HepG2 (cell line): ENCODE data around the gene PRM2. TPM values are rescaled to one million over a fixed set of nuclear protein-coding genes. Genes with fewer than 3 reads are reported as not detected.
A peak's percentile ranks its signal among the peaks of the same experiment; 100 is the strongest.

Experiments
- CENPT ChIP-seq: sonication (generic); formaldehyde crosslinking; IDR thresholded peaks from 2 replicates; pipeline ENCODE4 v1.8.0; 2022; ENCODE audit warnings: low read depth, mild to moderate bottlenecking, moderate library complexity, missing genetic modification reagents
- HNF4G ChIP-seq, 2 experiments: sonication (generic) in 1 of 2; formaldehyde crosslinking in 1 of 2; IDR thresholded peaks; 2 replicates each; pipeline versions ENCODE4 v1.4.0 to v1.6.1; 2011 to 2020; ENCODE audit warnings: borderline replicate concordance in 2 of 2, low read depth in 2 of 2, mild to moderate bottlenecking in 2 of 2, low read length in 1 of 2, missing genetic modification reagents in 1 of 2, moderate library complexity in 1 of 2
- ISL2 ChIP-seq: sonication (generic); formaldehyde crosslinking; IDR thresholded peaks from 2 replicates; pipeline ENCODE4 v1.5.0; 2020; ENCODE audit warnings: missing genetic modification reagents
- MAZ ChIP-seq, 2 experiments: sonication (generic) in 1 of 2; formaldehyde crosslinking in 1 of 2; IDR thresholded peaks; 2 replicates each; pipeline versions ENCODE4 v1.5.0 to v1.6.1; 2012 to 2020; ENCODE audit warnings: low read depth in 2 of 2, mild to moderate bottlenecking in 2 of 2, borderline replicate concordance in 1 of 2, improper control_type of control experiment in 1 of 2, low read length in 1 of 2, missing genetic modification reagents in 1 of 2, moderate library complexity in 1 of 2
- PPARG ChIP-seq: conservative IDR thresholded peaks from 2 replicates; pipeline ENCODE4 v1.6.1; 2016; ENCODE audit warnings: missing biosample characterization, missing genetic modification reagents
- RFXANK ChIP-seq: IDR thresholded peaks from 2 replicates; pipeline ENCODE4 v1.6.1; 2016
- SIX1 ChIP-seq: sonication (generic); formaldehyde crosslinking; IDR thresholded peaks from 2 replicates; pipeline ENCODE4 v1.4.0; 2020; ENCODE audit warnings: missing genetic modification reagents, borderline replicate concordance
- SP2 ChIP-seq: sonication (generic); formaldehyde crosslinking; IDR thresholded peaks from 2 replicates; pipeline ENCODE4 v1.5.1; 2020; ENCODE audit warnings: mild to moderate bottlenecking, missing genetic modification reagents
- ZNF20 ChIP-seq: sonication (generic); formaldehyde crosslinking; IDR thresholded peaks from 2 replicates; pipeline ENCODE4 v1.4.0; 2020; ENCODE audit warnings: mild to moderate bottlenecking, moderate library complexity, missing genetic modification reagents
- ZNF331 ChIP-seq: sonication (generic); formaldehyde crosslinking; IDR thresholded peaks from 2 replicates; pipeline ENCODE4 v1.4.0; 2020; ENCODE audit warnings: missing genetic modification reagents
- ZNF333 ChIP-seq: sonication (generic); formaldehyde crosslinking; IDR thresholded peaks from 2 replicates; pipeline ENCODE4 v1.4.0; 2020; ENCODE audit warnings: mild to moderate bottlenecking, missing genetic modification reagents, borderline replicate concordance
- ZNF629 ChIP-seq: sonication (generic); formaldehyde crosslinking; conservative IDR thresholded peaks from 2 replicates; pipeline ENCODE4 v1.5.0; 2020; ENCODE audit warnings: missing genetic modification reagents
- ZSCAN31 ChIP-seq: sonication (generic); formaldehyde crosslinking; IDR thresholded peaks from 2 replicates; pipeline ENCODE4 v1.5.0; 2020; ENCODE audit warnings: low read depth, mild to moderate bottlenecking, missing genetic modification reagents
- polyA plus RNA-seq, 8 experiments: library from polyadenylated mRNA; depleted of rRNA in 3 of 8; stranded (reverse) in 7 of 8; unstranded in 1 of 8; fragments of >200 nt; fragmentation: Illumina TruSeq in 4 of 8; extraction: Trizol in 4 of 8; gene quantifications; 2 replicates each; pipeline versions ENCODE4 v1.2.1 to v1.2.3, GENCODE V29; 2011 to 2016; ENCODE audit warnings: low read depth in 4 of 8, missing spikeins in 1 of 8, mixed read lengths in 1 of 8; ENCODE audit not compliant: insufficient read depth in 1 of 8
- total RNA-seq, 5 experiments: library from RNA; depleted of rRNA; stranded (reverse); fragments of >200 nt; fragmentation: Illumina TruSeq; extraction: Trizol; gene quantifications; 2 replicates each; pipeline ENCODE4 v1.2.3, GENCODE V29; 2016; ENCODE audit warnings: low read depth in 1 of 5
- TF ChIP-seq, protein P1 (sequence below): sonication (generic); formaldehyde crosslinking; IDR thresholded peaks from 2 replicates; pipeline ENCODE4 v1.4.0; 2020; ENCODE audit warnings: low read depth, mild to moderate bottlenecking, missing genetic modification reagents
- TF ChIP-seq, protein P2 (sequence below): IDR thresholded peaks from 2 replicates; pipeline ENCODE4 v1.6.1; 2016; ENCODE audit warnings: low read depth, borderline replicate concordance
- TF ChIP-seq, protein P3 (sequence below): sonication (generic); formaldehyde crosslinking; IDR thresholded peaks from one replicate; pipeline ENCODE4 v1.5.1; 2020; ENCODE audit warnings: mild to moderate bottlenecking, missing genetic modification reagents; ENCODE audit errors: not compliant biosample characterization

The PRM2 gene
- total and polyA plus RNA-seq, 2 of the 13 experiments (the other 11 are each of a cell fraction or from before 2014, with no cell fraction given) = 0.54 TPM; not detected in 1

DNA sequence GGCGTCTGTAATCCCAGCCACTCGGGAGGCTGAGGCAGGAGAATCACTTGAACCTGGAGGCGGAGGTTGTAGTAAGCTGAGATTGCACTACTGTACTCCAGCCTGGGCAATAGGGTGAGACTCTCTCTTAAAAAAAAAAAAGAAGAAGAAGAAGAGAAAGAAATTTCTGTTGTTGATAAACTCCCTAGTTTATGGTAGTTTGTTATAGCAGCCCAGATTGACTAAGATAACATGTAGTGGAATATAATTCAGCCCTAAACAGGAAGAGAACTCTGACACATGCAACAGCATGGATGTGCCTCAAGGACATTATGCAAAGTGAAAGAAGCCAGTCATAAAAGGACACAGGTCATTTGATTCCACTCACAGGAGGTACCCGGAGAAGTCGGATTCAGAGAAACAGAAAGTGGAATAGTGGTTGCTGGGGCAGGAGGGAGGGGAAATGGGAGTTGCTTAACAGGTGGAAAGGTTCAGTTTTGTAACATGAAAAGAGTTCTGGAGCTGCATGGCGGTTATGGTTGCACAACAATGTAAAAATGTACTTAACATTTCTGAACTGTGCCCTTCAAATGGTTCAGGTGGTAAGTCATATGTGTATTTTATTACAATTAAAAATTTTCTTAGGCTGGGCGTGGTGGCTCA is 30.8 kb upstream of the PRM2 start (continued):
- TF ChIP-seq ZSCAN31 = 0 out of 2 replicates have a peak, but pooled peaks have one; percentile 49
- TF ChIP-seq SIX1 (CRISPR knock-in tag) = peak; percentile 89; the same call in 1 of the 2 replicates
- no peak for TF ChIP-seq ZNF20 (CRISPR knock-in tag)
- TF ChIP-seq HNF4G (IDR thresholded peaks at IDR 0.05; ENCODE audit: borderline replicate concordance, low read depth, low read length) = peak; percentile 93
- TF ChIP-seq HNF4G (CRISPR knock-in tag; IDR thresholded peaks at IDR 0.05; ENCODE audit: borderline replicate concordance, low read depth) = peak; percentile 81
- peak; percentile 79 for TF ChIP-seq ISL2 (CRISPR knock-in tag)
- TF ChIP-seq, protein P1, sequence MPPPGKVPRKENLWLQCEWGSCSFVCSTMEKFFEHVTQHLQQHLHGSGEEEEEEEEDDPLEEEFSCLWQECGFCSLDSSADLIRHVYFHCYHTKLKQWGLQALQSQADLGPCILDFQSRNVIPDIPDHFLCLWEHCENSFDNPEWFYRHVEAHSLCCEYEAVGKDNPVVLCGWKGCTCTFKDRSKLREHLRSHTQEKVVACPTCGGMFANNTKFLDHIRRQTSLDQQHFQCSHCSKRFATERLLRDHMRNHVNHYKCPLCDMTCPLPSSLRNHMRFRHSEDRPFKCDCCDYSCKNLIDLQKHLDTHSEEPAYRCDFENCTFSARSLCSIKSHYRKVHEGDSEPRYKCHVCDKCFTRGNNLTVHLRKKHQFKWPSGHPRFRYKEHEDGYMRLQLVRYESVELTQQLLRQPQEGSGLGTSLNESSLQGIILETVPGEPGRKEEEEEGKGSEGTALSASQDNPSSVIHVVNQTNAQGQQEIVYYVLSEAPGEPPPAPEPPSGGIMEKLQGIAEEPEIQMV = no peak
- TF ChIP-seq PPARG (CRISPR knock-in tag) = peak; percentile 82
- TF ChIP-seq SP2 (CRISPR knock-in tag) = no peak
- peak; percentile 82; the same call in 1 of the 2 replicates for TF ChIP-seq ZNF331
- 0 out of 2 replicates have a peak, but pooled peaks have one; percentile 15 for TF ChIP-seq ZNF333 (CRISPR knock-in tag)
- TF ChIP-seq CENPT = no peak
- TF ChIP-seq, protein P2, sequence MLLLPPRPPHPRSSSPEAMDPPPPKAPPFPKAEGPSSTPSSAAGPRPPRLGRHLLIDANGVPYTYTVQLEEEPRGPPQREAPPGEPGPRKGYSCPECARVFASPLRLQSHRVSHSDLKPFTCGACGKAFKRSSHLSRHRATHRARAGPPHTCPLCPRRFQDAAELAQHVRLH (CRISPR knock-in tag) = no peak; the same call in 1 of the 2 replicates
- TF ChIP-seq MAZ (IDR thresholded peaks at IDR 0.05; ENCODE audit: borderline replicate concordance, low read depth, low read length) = no peak; the same call in 1 of the 2 replicates
- TF ChIP-seq MAZ (CRISPR knock-in tag; IDR thresholded peaks at IDR 0.05; ENCODE audit: low read depth) = 0 out of 2 replicates have a peak, but pooled peaks have one; percentile 77
- peak; percentile 49 for TF ChIP-seq ZNF629 (CRISPR knock-in tag)
- TF ChIP-seq, protein P3, sequence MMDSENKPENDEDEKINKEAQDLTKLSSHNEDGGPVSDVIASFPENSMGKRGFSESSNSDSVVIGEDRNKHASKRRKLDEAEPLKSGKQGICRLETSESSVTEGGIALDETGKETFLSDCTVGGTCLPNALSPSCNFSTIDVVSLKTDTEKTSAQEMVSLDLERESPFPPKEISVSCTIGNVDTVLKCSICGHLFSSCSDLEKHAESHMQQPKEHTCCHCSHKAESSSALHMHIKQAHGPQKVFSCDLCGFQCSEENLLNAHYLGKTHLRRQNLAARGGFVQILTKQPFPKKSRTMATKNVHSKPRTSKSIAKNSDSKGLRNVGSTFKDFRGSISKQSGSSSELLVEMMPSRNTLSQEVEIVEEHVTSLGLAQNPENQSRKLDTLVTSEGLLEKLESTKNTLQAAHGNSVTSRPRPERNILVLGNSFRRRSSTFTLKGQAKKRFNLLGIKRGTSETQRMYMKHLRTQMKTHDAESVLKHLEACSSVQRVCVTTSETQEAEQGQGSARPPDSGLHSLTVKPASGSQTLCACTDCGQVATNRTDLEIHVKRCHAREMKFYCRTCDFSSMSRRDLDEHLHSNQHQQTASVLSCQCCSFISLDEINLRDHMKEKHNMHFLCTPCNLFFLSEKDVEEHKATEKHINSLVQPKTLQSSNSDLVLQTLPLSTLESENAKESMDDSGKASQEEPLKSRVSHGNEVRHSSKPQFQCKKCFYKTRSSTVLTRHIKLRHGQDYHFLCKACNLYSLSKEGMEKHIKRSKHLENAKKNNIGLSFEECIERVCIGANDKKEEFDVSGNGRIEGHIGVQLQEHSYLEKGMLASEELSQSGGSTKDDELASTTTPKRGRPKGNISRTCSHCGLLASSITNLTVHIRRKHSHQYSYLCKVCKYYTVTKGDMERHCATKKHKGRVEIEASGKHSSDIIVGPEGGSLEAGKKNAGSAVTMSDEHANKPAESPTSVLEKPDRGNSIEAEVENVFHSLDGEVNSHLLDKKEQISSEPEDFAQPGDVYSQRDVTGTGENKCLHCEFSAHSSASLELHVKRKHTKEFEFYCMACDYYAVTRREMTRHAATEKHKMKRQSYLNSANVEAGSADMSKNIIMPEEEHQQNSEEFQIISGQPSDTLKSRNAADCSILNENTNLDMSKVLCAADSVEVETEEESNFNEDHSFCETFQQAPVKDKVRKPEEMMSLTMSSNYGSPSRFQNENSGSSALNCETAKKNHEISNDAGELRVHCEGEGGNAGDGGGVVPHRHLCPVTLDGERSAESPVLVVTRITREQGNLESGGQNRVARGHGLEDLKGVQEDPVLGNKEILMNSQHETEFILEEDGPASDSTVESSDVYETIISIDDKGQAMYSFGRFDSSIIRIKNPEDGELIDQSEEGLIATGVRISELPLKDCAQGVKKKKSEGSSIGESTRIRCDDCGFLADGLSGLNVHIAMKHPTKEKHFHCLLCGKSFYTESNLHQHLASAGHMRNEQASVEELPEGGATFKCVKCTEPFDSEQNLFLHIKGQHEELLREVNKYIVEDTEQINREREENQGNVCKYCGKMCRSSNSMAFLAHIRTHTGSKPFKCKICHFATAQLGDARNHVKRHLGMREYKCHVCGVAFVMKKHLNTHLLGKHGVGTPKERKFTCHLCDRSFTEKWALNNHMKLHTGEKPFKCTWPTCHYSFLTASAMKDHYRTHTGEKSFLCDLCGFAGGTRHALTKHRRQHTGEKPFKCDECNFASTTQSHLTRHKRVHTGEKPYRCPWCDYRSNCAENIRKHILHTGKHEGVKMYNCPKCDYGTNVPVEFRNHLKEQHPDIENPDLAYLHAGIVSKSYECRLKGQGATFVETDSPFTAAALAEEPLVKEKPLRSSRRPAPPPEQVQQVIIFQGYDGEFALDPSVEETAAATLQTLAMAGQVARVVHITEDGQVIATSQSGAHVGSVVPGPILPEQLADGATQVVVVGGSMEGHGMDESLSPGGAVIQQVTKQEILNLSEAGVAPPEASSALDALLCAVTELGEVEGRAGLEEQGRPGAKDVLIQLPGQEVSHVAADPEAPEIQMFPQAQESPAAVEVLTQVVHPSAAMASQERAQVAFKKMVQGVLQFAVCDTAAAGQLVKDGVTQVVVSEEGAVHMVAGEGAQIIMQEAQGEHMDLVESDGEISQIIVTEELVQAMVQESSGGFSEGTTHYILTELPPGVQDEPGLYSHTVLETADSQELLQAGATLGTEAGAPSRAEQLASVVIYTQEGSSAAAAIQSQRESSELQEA (CRISPR knock-in tag) = no peak
- TF ChIP-seq RFXANK (CRISPR knock-in tag) = peak; percentile 80; the same call in 1 of the 2 replicates
